NCI-H1092 (cell line): ENCODE measurements around the gene GALNT7.
A peak's percentile ranks its signal among the peaks of the same experiment; 100 is the strongest.

Source experiments
- DNase-seq: peaks from one replicate; lab custom pipeline; 2025; lab: John Stamatoyannopoulos, UW

Gene GALNT7

GRCh38 chr4:173346074-173346473 lies 177.5 kb downstream of the GALNT7 start:
- DNase-seq: no peak

GRCh38 chr4:173347467-173347866 lies 178.9 kb downstream of the GALNT7 start:
- DNase-seq: no peak

- DNase-seq: no peak
These were observed 189.3 kb downstream of the GALNT7 start for GRCh38 chr4:173357939-173358338.

GRCh38 chr4:173360587-173361221 lies 192.1 kb downstream of the GALNT7 start:
- DNase-seq: no peak

GRCh38 chr4:173362666-173363065 lies 194.1 kb downstream of the GALNT7 start:
- DNase-seq: no peak

- DNase-seq: no peak
These were observed 196.9 kb downstream of the GALNT7 start for GRCh38 chr4:173365359-173365996.

GRCh38 chr4:173367285-173367684 lies 198.7 kb downstream of the GALNT7 start:
- DNase-seq: no peak

DNA sequence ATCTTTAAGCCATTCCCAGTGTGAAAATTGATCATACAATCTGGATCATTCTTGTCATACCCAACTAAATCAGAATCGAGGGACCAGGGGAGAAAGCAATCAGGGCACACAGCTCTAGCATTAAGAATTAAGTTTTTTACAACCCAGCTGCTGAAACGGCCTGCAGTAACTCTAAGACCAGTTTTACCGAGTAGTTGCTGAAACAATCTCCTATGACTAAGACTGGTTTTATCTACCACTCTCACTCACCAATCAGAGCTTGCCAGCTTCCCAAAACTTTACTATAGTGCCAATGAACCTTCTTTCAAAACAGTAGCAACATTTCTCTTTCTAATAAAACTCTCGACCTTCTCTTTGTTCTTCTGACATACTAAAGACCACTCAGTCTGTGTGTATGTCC lies 199.3 kb downstream of the GALNT7 start:
- DNase-seq: no peak

GRCh38 chr4:173370130-173370476 lies 201.5 kb downstream of the GALNT7 start:
- no peak for DNase-seq

DNA sequence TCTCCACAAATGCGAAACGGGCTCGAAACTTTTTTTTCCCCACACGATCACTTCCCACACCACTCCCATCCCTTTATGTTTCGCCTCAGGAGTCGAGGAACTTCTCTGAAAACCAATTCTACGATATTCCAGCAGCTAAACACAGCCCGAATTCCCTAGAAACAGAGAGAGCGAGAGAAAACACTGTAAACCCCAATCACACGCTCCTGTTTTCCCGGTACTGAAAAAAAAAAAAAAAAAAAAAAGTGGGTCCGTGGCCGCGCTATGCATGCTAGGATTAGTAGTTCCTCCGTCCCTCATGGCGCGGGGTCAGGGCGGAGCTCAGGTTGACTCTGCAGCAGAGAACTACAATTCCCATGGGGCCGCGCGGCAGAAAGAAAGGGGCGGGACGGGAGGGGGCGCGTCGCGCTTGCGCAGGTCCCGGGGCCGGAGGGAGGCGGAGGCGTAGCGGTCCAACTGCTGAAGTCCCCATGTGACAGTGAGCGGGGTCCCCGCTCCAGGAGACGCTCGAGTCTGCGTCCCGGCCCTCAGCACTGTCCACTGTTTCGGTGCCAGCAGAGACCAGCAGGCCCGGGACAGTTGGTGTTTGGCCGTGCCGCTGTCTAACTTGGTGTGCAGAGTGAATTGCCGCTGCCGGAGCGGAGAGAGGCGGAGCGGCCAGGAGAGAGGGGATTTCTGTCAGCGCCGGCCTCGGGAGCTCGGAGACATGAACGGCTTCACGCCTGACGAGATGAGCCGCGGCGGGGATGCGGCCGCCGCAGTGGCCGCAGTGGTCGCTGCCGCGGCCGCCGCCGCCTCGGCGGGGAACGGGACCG lies 202.1 kb downstream of the GALNT7 start, which contains the start of gene SAP30:
Gene SAP30, plus strand, starts transcription at position 478 of the 815 bp plus-strand sequence. Its CDS starts 229 bp downstream, at position 707.
- DNase-seq: peak; percentile 98

- peak; percentile 74 for DNase-seq
These were observed 202.9 kb downstream of the GALNT7 start for GRCh38 chr4:173371292-173372192.
